ENCODE results near the gene PSME4.

GRCh38 chr2:53859206-53860181, 111.3 kb downstream of the PSME4 start, which contains the start of gene GPR75:
- TF ChIP-seq CTCF (conservative IDR thresholded peaks at IDR 0.05; ENCODE audit: low read depth in 2 of 2) (0 out of 4 replicates have a peak, but pooled peaks have one; percentile 0 to 10), EZH2phosphoT487 (IDR thresholded peaks at IDR 0.05; ENCODE audit: unreplicated experiment) (no peak), JUNB (IDR thresholded peaks at IDR 0.05; ENCODE audit: unreplicated experiment) (no peak), REST (IDR thresholded peaks at IDR 0.05; ENCODE audit: unreplicated experiment) (no peak)

Data from GM23338 (cell line).